ACHN (cell line): ENCODE measurements around the gene PIWIL4.

ENCODE experiments used
- DNase-seq: peaks from one replicate; pipeline ENCODE4 v3.0.0-alpha.2; 2015
- in situ Hi-C: cut with HindIII; loops from 2 replicates; pipeline ENCODE4 v1.10.0; 2017; ENCODE audit warnings: low sequenced_read_pairs, low pct_ligation_motif_present, low pct_unique_long_range_greater_than_20kb

The PIWIL4 gene

GRCh38 chr11:94669023-94669422, 101.9 kb downstream of the PIWIL4 start:
- in situ Hi-C loops = no loop called here

More at GRCh38 chr11:94669023-94669422, 101.9 kb downstream of the PIWIL4 start:
- no peak for DNase-seq
